Loucy (cell line): ENCODE measurements around the gene DPM2.

Experiments used
- EZH2phosphoT487 ChIP-seq: fragments of 200-600 bp; IDR thresholded peaks from 2 replicates; pipeline ENCODE4 v1.6.1; 2018; ENCODE audit warnings: antibody characterized with exemption, mild to moderate bottlenecking, moderate library complexity, borderline replicate concordance
- TF ChIP-seq, protein P1 (sequence below): fragments of 200-600 bp; sonication (generic); conservative IDR thresholded peaks from 2 replicates; pipeline ENCODE4 v1.5.1; 2014; ENCODE audit warnings: mild to moderate bottlenecking, antibody characterized with exemption, low read length

DNA sequence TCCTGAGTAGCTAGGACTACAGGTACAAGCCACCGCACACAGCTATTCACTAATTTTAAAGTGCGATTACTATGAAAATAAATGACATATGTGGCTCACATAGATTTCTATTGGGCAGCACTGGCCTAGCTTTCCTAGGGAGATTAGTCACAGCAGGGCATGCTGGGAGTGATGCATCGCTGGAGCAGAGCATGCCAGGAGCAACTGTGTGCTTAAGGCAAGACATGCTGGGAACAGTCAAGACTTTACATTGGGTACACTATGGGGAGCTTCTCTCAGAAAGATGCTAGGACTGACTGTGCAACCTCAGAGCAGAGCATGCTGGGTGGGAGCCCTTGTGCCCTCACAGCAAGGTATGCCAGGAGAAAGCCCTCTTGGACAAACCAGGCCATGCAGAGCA is 47.6 kb downstream of the DPM2 start:
- TF ChIP-seq, protein P1, sequence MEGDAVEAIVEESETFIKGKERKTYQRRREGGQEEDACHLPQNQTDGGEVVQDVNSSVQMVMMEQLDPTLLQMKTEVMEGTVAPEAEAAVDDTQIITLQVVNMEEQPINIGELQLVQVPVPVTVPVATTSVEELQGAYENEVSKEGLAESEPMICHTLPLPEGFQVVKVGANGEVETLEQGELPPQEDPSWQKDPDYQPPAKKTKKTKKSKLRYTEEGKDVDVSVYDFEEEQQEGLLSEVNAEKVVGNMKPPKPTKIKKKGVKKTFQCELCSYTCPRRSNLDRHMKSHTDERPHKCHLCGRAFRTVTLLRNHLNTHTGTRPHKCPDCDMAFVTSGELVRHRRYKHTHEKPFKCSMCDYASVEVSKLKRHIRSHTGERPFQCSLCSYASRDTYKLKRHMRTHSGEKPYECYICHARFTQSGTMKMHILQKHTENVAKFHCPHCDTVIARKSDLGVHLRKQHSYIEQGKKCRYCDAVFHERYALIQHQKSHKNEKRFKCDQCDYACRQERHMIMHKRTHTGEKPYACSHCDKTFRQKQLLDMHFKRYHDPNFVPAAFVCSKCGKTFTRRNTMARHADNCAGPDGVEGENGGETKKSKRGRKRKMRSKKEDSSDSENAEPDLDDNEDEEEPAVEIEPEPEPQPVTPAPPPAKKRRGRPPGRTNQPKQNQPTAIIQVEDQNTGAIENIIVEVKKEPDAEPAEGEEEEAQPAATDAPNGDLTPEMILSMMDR: no peak
- no peak for TF ChIP-seq EZH2phosphoT487
